ENCODE data around the gene GPBP1L1. TPM values are rescaled to one million over a fixed set of nuclear protein-coding genes. Genes with fewer than 3 reads are reported as not detected.
"Not testable (repeated sequence)": the region's sequence is repeated elsewhere in the genome, so short reads cannot be mapped to it uniquely, and the experiment has no call there.

The GPBP1L1 gene
- total and polyA plus RNA-seq, 2 of the 13 experiments (the other 11 are each of a cell fraction or from before 2014, with no cell fraction given) = 45.9 to 86.1 TPM

GRCh38 chr1:45604239-45604638 lies 82.1 kb downstream of the GPBP1L1 start:
- DNase-seq (ENCODE audit: low spot score) (no peak), ATAC-seq (no peak), FAIRE-seq (no peak)
- H3K9me3 ChIP-seq (ENCODE audit: low read length) = no peaks in the 10 kb centered on the region
- no peak overlapping the region for H3K27ac ChIP-seq (ENCODE audit: extremely low read length, insufficient read depth, low read length)
- no peak overlapping the region for H3K4me2 ChIP-seq (ENCODE audit: low read depth, low read length)
- ChIA-PET POLR2A (no interaction called here), CTCF (ENCODE audit: low intra/inter-chr PET ratio, low total read pairs) (no interaction called here)
- H3K79me2 ChIP-seq (ENCODE audit: insufficient read depth, low read length) = peaks cover 59% of the 10 kb centered on the region
- no peak overlapping the region for H2AFZ ChIP-seq (ENCODE audit: low read length)
- peaks cover 20% of the 10 kb centered on the region for H3K4me1 ChIP-seq (ENCODE audit: insufficient read depth, low read length)
- intact Hi-C loops (cut with micrococcal nuclease; ENCODE audit: unreplicated experiment) (no loop called here), in situ Hi-C loops (cut with HindIII; ENCODE audit: extremely low pct_ligation_motif_present, low pct_unique_long_range_greater_than_20kb) (no loop called here)
- no peak overlapping the region for H3K9ac ChIP-seq (ENCODE audit: insufficient read depth, low read depth, low read length)
- H3K36me3 ChIP-seq (replicated peaks in 1 of 2; ENCODE audit: control insufficient read depth in 1 of 2, insufficient read depth in 2 of 2, low read length in 2 of 2) = peaks cover 16 to 66% of the 10 kb centered on the region in 2 experiments
- no peaks in the 10 kb centered on the region for H3K27me3 ChIP-seq (ENCODE audit: control insufficient read depth in 1 of 2, insufficient read depth in 2 of 2, low read length in 2 of 2)
- WGBS (ENCODE audit: low lambda C conversion rate) = 98% methylated on average over 2 of the region's 2 CpGs
- no TSS peak for BruUV-seq (replicated peaks)
- 0 out of 2 replicates have a peak, but pooled peaks cover 3% of the 10 kb centered on the region for H4K20me1 ChIP-seq (ENCODE audit: insufficient read depth, low read length)
- TF ChIP-seq CHD4 (IDR thresholded peaks at IDR 0.05; ENCODE audit: borderline replicate concordance, low read length) = peak; percentile 85; the same call in 1 of the 2 replicates
- peak; percentile 91 for TF ChIP-seq ZNF629 (CRISPR knock-in tag; conservative IDR thresholded peaks at IDR 0.05)
- TF ChIP-seq MIER2 (CRISPR knock-in tag; IDR thresholded peaks at IDR 0.05) = no peak
- H3K4me3 ChIP-seq (replicated peaks in 1 of 3; ENCODE audit: insufficient read depth in 1 of 3, low read depth in 2 of 3, low read length in 3 of 3) = no peak overlapping the region

- FAIRE-seq = not testable (repeated sequence)
Measured at GRCh38 chr1:45596765-45597164, 89.6 kb downstream of the GPBP1L1 start.

More at GRCh38 chr1:45596765-45597164, 89.6 kb downstream of the GPBP1L1 start:
- ATAC-seq; CTCF ChIA-PET (ENCODE audit: low intra/inter-chr PET ratio, low total read pairs); H3K27me3 ChIP-seq (ENCODE audit: control insufficient read depth in 1 of 2, insufficient read depth in 2 of 2, low read length in 2 of 2); DNase-seq (ENCODE audit: low spot score); POLR2A ChIA-PET; H3K4me2 ChIP-seq (ENCODE audit: low read depth, low read length); H3K4me1 ChIP-seq (ENCODE audit: insufficient read depth, low read length); H3K27ac ChIP-seq (ENCODE audit: extremely low read length, insufficient read depth, low read length); H4K20me1 ChIP-seq (ENCODE audit: insufficient read depth, low read length); H3K9ac ChIP-seq (ENCODE audit: insufficient read depth, low read depth, low read length); H2AFZ ChIP-seq (ENCODE audit: low read length); intact Hi-C loops (cut with micrococcal nuclease; ENCODE audit: unreplicated experiment); H3K9me3 ChIP-seq (ENCODE audit: low read length); BruUV-seq (replicated peaks); H3K4me3 ChIP-seq (replicated peaks in 1 of 3; ENCODE audit: insufficient read depth in 1 of 3, low read depth in 2 of 3, low read length in 3 of 3): not testable (repeated sequence)
- peaks cover 8 to 59% of the 10 kb centered on the region in 2 experiments for H3K36me3 ChIP-seq (replicated peaks in 1 of 2; ENCODE audit: control insufficient read depth in 1 of 2, insufficient read depth in 2 of 2, low read length in 2 of 2)
- 97% methylated on average over 8 of the region's 8 CpGs for WGBS (ENCODE audit: low lambda C conversion rate)
- in situ Hi-C loops (cut with HindIII; ENCODE audit: extremely low pct_ligation_motif_present, low pct_unique_long_range_greater_than_20kb) = loop anchor here (25.0 kb wide), 1 partner anchor 234 kb away; no protein-coding TSS in a partner anchor
- H3K79me2 ChIP-seq (ENCODE audit: insufficient read depth, low read length) = peaks cover 88% of the 10 kb centered on the region
